ENCODE data around the gene SNX20. TPM values are rescaled to one million over a fixed set of nuclear protein-coding genes. Genes with fewer than 3 reads are reported as not detected.

SNX20 gene
- total and polyA plus RNA-seq, 10 of the 15 experiments (the other 5 are each of a cell fraction or from before 2014, with no cell fraction given) = 4.6 to 30.8 (median 21.9) TPM

DNA sequence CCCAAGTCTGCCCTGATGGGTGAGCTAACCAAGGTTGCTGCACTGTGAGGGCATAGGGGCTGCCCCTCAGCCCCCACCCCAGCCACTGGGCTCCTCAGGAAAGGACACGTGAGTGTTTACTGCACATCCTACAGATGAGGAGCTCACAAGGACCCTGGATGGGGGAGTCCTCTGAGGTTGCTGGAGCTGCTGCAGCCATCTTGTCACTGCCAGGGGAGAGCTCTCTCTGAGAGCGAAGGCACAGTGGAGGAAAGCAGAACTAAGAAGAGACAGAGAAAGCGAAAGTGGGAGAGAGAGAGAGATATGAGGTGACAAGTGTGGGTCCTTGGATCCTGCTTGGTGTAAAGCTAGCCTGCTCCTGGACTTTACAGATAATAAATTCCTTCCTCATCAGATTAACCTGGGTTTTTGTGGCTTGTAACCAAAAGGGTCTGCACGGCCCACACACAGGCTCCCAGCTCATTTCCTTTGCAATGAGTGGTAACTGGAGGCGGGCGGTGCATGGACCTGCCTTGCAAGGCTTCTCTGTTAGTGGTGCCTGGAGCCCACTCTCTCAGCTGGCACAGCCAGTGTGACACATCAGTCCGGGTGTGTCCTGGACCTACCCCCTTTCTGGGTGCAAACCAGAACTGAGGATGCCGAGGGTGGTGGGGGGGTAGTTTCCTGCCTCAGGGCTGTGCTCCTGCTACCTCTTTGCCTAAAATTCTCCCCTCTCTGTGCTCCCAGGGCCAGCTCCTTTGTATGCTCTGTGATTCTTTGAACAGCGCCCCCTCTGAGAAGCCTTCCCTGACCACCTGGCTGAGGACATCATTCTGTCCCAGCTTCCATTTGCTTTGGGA, 14.2 kb downstream of the SNX20 start (continued):
- TF ChIP-seq, protein P1, sequence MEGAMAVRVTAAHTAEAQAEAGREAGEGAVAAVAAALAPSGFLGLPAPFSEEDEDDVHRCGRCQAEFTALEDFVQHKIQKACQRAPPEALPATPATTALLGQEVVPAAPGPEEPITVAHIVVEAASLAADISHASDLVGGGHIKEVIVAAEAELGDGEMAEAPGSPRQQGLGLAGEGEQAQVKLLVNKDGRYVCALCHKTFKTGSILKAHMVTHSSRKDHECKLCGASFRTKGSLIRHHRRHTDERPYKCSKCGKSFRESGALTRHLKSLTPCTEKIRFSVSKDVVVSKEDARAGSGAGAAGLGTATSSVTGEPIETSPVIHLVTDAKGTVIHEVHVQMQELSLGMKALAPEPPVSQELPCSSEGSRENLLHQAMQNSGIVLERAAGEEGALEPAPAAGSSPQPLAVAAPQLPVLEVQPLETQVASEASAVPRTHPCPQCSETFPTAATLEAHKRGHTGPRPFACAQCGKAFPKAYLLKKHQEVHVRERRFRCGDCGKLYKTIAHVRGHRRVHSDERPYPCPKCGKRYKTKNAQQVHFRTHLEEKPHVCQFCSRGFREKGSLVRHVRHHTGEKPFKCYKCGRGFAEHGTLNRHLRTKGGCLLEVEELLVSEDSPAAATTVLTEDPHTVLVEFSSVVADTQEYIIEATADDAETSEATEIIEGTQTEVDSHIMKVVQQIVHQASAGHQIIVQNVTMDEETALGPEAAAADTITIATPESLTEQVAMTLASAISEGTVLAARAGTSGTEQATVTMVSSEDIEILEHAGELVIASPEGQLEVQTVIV (IDR thresholded peaks at IDR 0.05; ENCODE audit: borderline replicate concordance, partially characterized antibody) = no peak
- TF ChIP-seq GABPA (IDR thresholded peaks at IDR 0.05; ENCODE audit: low read depth) (no peak), ATF7 (IDR thresholded peaks at IDR 0.05; ENCODE audit: low read depth) (no peak), RUNX3 (IDR thresholded peaks at IDR 0.05; ENCODE audit: low read length) (peak; percentile 45), NFYB (IDR thresholded peaks at IDR 0.05; ENCODE audit: insufficient read depth, low read depth, low read length) (no peak), IRF4 (IDR thresholded peaks at IDR 0.05; ENCODE audit: low read depth, low read length) (peak; percentile 81; the same call in 1 of the 2 replicates), SUPT20H (IDR thresholded peaks at IDR 0.05; ENCODE audit: borderline replicate concordance, control insufficient read depth, low read depth, low read length) (no peak), JUND (IDR thresholded peaks at IDR 0.05; ENCODE audit: low read depth, low read length) (no peak), POLR2A (IDR thresholded peaks at IDR 0.05; ENCODE audit: low read depth, low read length) (peak; percentile 51; the same call in 1 of the 2 replicates), YY1 (IDR thresholded peaks at IDR 0.05; ENCODE audit: low read depth, low read length) (peak; percentile 89), LARP7 (IDR thresholded peaks at IDR 0.05) (0 out of 2 replicates have a peak, but pooled peaks have one; percentile 25), TARDBP (IDR thresholded peaks at IDR 0.05; ENCODE audit: borderline replicate concordance) (no peak), SMARCA5 (IDR thresholded peaks at IDR 0.05) (peak; percentile 95), SPI1 (IDR thresholded peaks at IDR 0.05; ENCODE audit: borderline replicate concordance, insufficient read depth, low read depth, low read length) (0 out of 2 replicates have a peak, but pooled peaks have one; percentile 3), CBX5 (IDR thresholded peaks at IDR 0.05; ENCODE audit: low read depth) (0 out of 2 replicates have a peak, but pooled peaks have one; percentile 31), BHLHE40 (IDR thresholded peaks at IDR 0.05; ENCODE audit: borderline replicate concordance in 1 of 2, low read depth in 2 of 2, low read length in 1 of 2) (no peak), HDGF (IDR thresholded peaks at IDR 0.05) (no peak), CREB1 (IDR thresholded peaks at IDR 0.05; ENCODE audit: low read depth) (no peak), ZNF622 (IDR thresholded peaks at IDR 0.05) (no peak)
- TF ChIP-seq, protein P2, sequence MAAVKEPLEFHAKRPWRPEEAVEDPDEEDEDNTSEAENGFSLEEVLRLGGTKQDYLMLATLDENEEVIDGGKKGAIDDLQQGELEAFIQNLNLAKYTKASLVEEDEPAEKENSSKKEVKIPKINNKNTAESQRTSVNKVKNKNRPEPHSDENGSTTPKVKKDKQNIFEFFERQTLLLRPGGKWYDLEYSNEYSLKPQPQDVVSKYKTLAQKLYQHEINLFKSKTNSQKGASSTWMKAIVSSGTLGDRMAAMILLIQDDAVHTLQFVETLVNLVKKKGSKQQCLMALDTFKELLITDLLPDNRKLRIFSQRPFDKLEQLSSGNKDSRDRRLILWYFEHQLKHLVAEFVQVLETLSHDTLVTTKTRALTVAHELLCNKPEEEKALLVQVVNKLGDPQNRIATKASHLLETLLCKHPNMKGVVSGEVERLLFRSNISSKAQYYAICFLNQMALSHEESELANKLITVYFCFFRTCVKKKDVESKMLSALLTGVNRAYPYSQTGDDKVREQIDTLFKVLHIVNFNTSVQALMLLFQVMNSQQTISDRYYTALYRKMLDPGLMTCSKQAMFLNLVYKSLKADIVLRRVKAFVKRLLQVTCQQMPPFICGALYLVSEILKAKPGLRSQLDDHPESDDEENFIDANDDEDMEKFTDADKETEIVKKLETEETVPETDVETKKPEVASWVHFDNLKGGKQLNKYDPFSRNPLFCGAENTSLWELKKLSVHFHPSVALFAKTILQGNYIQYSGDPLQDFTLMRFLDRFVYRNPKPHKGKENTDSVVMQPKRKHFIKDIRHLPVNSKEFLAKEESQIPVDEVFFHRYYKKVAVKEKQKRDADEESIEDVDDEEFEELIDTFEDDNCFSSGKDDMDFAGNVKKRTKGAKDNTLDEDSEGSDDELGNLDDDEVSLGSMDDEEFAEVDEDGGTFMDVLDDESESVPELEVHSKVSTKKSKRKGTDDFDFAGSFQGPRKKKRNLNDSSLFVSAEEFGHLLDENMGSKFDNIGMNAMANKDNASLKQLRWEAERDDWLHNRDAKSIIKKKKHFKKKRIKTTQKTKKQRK (IDR thresholded peaks at IDR 0.05; ENCODE audit: low read depth, low read length) = no peak
- TF ChIP-seq, protein P3, sequence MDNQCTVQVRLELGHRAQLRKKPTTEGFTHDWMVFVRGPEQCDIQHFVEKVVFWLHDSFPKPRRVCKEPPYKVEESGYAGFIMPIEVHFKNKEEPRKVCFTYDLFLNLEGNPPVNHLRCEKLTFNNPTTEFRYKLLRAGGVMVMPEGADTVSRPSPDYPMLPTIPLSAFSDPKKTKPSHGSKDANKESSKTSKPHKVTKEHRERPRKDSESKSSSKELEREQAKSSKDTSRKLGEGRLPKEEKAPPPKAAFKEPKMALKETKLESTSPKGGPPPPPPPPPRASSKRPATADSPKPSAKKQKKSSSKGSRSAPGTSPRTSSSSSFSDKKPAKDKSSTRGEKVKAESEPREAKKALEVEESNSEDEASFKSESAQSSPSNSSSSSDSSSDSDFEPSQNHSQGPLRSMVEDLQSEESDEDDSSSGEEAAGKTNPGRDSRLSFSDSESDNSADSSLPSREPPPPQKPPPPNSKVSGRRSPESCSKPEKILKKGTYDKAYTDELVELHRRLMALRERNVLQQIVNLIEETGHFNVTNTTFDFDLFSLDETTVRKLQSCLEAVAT (IDR thresholded peaks at IDR 0.05) = peak; percentile 60
- TF ChIP-seq, protein P4, sequence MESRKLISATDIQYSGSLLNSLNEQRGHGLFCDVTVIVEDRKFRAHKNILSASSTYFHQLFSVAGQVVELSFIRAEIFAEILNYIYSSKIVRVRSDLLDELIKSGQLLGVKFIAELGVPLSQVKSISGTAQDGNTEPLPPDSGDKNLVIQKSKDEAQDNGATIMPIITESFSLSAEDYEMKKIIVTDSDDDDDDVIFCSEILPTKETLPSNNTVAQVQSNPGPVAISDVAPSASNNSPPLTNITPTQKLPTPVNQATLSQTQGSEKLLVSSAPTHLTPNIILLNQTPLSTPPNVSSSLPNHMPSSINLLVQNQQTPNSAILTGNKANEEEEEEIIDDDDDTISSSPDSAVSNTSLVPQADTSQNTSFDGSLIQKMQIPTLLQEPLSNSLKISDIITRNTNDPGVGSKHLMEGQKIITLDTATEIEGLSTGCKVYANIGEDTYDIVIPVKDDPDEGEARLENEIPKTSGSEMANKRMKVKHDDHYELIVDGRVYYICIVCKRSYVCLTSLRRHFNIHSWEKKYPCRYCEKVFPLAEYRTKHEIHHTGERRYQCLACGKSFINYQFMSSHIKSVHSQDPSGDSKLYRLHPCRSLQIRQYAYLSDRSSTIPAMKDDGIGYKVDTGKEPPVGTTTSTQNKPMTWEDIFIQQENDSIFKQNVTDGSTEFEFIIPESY (IDR thresholded peaks at IDR 0.05) = no peak

All from GM12878 (cell line).